ENCODE data around the gene SNAP29. TPM values are rescaled to one million over a fixed set of nuclear protein-coding genes. Genes with fewer than 3 reads are reported as not detected.

The SNAP29 gene
- total RNA-seq, 1 experiment from 2014 or later: 24.5 TPM

DNA sequence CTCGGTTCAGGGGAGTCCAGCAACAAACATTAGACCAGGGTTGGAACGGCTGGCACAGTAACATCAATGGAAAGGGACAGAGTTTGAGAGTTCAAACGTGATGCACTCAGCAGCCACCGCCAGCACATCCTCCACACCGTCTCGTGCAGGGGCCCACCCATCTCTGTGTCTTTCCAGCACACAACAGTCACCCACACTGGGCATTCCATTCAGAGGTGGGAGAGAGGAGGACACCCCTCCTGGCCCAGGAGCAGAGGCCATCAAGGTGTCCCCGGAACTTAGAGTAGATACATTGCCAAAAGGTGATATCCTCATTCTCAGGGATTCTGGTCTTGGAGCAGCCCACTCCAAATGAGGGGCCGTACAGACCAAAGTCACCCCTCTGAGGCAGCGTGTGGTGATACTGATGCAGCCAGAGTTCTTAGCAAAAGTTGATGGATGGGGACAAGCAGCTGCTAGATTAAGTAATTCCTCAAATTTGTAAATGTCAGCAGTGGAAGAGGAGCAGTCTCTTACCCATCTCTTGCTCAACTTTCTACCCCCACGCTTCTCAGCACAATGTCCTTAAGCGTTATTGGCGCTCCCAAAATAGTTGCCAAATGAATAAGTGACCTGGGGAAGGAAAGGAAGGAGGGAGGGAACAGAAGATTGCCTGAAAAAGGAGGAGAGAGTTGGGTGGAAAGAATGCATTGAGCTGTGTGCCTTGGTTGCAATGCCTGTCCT lies 5.5 kb downstream of the SNAP29 start:
- ATAC-seq (no peak), DNase-seq (ENCODE audit: low read depth, low spot score) (no peak)
- no peaks in the 10 kb centered on the region for H3K27me3 ChIP-seq (ENCODE audit: control insufficient read depth, insufficient read depth, low read length)
- H3K9me3 ChIP-seq (ENCODE audit: control insufficient read depth, insufficient read depth, low read depth, low read length): no peaks in the 10 kb centered on the region
- ChIA-PET POLR2A (no interaction called here), CTCF (no interaction called here)
- no peak overlapping the region for H3K4me3 ChIP-seq (ENCODE audit: low read depth in 2 of 2, low read length in 2 of 2)
- BruUV-seq (replicated peaks): no TSS peak
- TF ChIP-seq POLR2AphosphoS5 (IDR thresholded peaks at IDR 0.05; ENCODE audit: low read depth, low read length) (no peak), SIN3A (IDR thresholded peaks at IDR 0.05; ENCODE audit: borderline replicate concordance, insufficient read depth, low read depth, low read length) (no peak), TCF7L2 (IDR thresholded peaks at IDR 0.05; ENCODE audit: low read depth, low read length) (no peak)
- TF ChIP-seq, protein P1, sequence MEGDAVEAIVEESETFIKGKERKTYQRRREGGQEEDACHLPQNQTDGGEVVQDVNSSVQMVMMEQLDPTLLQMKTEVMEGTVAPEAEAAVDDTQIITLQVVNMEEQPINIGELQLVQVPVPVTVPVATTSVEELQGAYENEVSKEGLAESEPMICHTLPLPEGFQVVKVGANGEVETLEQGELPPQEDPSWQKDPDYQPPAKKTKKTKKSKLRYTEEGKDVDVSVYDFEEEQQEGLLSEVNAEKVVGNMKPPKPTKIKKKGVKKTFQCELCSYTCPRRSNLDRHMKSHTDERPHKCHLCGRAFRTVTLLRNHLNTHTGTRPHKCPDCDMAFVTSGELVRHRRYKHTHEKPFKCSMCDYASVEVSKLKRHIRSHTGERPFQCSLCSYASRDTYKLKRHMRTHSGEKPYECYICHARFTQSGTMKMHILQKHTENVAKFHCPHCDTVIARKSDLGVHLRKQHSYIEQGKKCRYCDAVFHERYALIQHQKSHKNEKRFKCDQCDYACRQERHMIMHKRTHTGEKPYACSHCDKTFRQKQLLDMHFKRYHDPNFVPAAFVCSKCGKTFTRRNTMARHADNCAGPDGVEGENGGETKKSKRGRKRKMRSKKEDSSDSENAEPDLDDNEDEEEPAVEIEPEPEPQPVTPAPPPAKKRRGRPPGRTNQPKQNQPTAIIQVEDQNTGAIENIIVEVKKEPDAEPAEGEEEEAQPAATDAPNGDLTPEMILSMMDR (IDR thresholded peaks at IDR 0.05): no peak
- TF ChIP-seq, protein P2, sequence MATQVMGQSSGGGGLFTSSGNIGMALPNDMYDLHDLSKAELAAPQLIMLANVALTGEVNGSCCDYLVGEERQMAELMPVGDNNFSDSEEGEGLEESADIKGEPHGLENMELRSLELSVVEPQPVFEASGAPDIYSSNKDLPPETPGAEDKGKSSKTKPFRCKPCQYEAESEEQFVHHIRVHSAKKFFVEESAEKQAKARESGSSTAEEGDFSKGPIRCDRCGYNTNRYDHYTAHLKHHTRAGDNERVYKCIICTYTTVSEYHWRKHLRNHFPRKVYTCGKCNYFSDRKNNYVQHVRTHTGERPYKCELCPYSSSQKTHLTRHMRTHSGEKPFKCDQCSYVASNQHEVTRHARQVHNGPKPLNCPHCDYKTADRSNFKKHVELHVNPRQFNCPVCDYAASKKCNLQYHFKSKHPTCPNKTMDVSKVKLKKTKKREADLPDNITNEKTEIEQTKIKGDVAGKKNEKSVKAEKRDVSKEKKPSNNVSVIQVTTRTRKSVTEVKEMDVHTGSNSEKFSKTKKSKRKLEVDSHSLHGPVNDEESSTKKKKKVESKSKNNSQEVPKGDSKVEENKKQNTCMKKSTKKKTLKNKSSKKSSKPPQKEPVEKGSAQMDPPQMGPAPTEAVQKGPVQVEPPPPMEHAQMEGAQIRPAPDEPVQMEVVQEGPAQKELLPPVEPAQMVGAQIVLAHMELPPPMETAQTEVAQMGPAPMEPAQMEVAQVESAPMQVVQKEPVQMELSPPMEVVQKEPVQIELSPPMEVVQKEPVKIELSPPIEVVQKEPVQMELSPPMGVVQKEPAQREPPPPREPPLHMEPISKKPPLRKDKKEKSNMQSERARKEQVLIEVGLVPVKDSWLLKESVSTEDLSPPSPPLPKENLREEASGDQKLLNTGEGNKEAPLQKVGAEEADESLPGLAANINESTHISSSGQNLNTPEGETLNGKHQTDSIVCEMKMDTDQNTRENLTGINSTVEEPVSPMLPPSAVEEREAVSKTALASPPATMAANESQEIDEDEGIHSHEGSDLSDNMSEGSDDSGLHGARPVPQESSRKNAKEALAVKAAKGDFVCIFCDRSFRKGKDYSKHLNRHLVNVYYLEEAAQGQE (IDR thresholded peaks at IDR 0.05; ENCODE audit: insufficient read depth in 1 of 2, low read depth in 2 of 2, low read length in 1 of 2): no peak
- peaks cover 2% of the 10 kb centered on the region for H3K36me3 ChIP-seq (ENCODE audit: control insufficient read depth, insufficient read depth, low read length)
- no peak overlapping the region for H3K27ac ChIP-seq (ENCODE audit: low read length)
- no peaks in the 10 kb centered on the region for H3K4me1 ChIP-seq (ENCODE audit: control insufficient read depth, insufficient read depth, low read length)
- intact Hi-C loops (cut with micrococcal nuclease; ENCODE audit: unreplicated experiment): no loop called here
- in situ Hi-C loops (cut with HindIII; ENCODE audit: low pct_unique_long_range_greater_than_20kb, low sequenced_read_pairs): no loop called here

DNA sequence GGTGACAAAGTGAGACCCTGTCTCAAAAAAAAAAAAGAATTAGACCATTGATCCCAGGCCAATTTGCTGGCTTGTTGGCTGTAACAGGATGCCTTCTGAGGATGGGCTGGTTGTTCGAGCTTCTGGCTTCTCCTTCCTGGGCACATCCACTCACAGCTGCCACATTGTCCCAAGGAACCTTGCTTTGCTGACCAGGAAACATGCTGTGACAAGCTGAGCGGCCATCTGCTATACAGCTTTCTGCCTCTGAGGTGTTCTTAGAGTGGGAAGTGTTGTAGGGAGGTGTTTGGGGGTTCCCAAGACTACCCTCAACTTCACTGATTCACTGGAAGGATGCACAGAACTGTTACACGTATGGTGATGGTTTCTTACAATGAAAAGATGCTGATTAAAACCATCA lies 6.5 kb downstream of the SNAP29 start:
- intact Hi-C loops (cut with micrococcal nuclease; ENCODE audit: unreplicated experiment) (no loop called here), in situ Hi-C loops (cut with HindIII; ENCODE audit: low pct_unique_long_range_greater_than_20kb, low sequenced_read_pairs) (no loop called here)
- no peaks in the 10 kb centered on the region; the same call in 1 of the 2 replicates for H3K36me3 ChIP-seq (ENCODE audit: control insufficient read depth, insufficient read depth, low read length)
- ChIA-PET CTCF (interaction anchor here (0.5 to 0.6 kb wide), 2 partner anchors 9 to 81 kb away, joined by 3 to 4 read pairs; no protein-coding TSS in a partner anchor), POLR2A (no interaction called here)
- H3K9me3 ChIP-seq (ENCODE audit: control insufficient read depth, insufficient read depth, low read depth, low read length): no peaks in the 10 kb centered on the region
- BruUV-seq (replicated peaks): no TSS peak
- DNase-seq (ENCODE audit: low read depth, low spot score): no peak
- H3K27me3 ChIP-seq (ENCODE audit: control insufficient read depth, insufficient read depth, low read length): no peaks in the 10 kb centered on the region
- ATAC-seq: no peak
- H3K4me1 ChIP-seq (ENCODE audit: control insufficient read depth, insufficient read depth, low read length): no peaks in the 10 kb centered on the region
- TF ChIP-seq TCF7L2 (IDR thresholded peaks at IDR 0.05; ENCODE audit: low read depth, low read length): no peak
- no peak for TF ChIP-seq POLR2AphosphoS5 (IDR thresholded peaks at IDR 0.05; ENCODE audit: low read depth, low read length)
- H3K27ac ChIP-seq (ENCODE audit: low read length): no peak overlapping the region
- H3K4me3 ChIP-seq (ENCODE audit: low read depth in 2 of 2, low read length in 2 of 2): no peak overlapping the region

- in situ Hi-C loops (cut with HindIII; ENCODE audit: low pct_unique_long_range_greater_than_20kb, low sequenced_read_pairs): no loop called here
- Histone ChIP-seq H3K9me3 (ENCODE audit: control insufficient read depth, insufficient read depth, low read depth, low read length) (no peaks in the 10 kb centered on the region), H3K4me3 (ENCODE audit: low read depth in 2 of 2, low read length in 2 of 2) (no peak overlapping the region), H3K27ac (ENCODE audit: low read length) (no peak overlapping the region), H3K4me1 (ENCODE audit: control insufficient read depth, insufficient read depth, low read length) (no peaks in the 10 kb centered on the region), H3K36me3 (ENCODE audit: control insufficient read depth, insufficient read depth, low read length) (no peaks in the 10 kb centered on the region; the same call in 1 of the 2 replicates), H3K27me3 (ENCODE audit: control insufficient read depth, insufficient read depth, low read length) (no peaks in the 10 kb centered on the region)
- ChIA-PET POLR2A (no interaction called here), CTCF (no interaction called here)
- intact Hi-C loops (cut with micrococcal nuclease; ENCODE audit: unreplicated experiment): no loop called here
- ATAC-seq: no peak
- no TSS peak for BruUV-seq (replicated peaks)
- DNase-seq (ENCODE audit: low read depth, low spot score): no peak
- TF ChIP-seq, protein P1 (IDR thresholded peaks at IDR 0.05): no peak
- TF ChIP-seq TCF7L2 (IDR thresholded peaks at IDR 0.05; ENCODE audit: low read depth, low read length) (no peak), POLR2AphosphoS5 (IDR thresholded peaks at IDR 0.05; ENCODE audit: low read depth, low read length) (no peak), SIN3A (IDR thresholded peaks at IDR 0.05; ENCODE audit: borderline replicate concordance, insufficient read depth, low read depth, low read length) (no peak)
- TF ChIP-seq, protein P2 (IDR thresholded peaks at IDR 0.05; ENCODE audit: insufficient read depth in 1 of 2, low read depth in 2 of 2, low read length in 1 of 2): no peak
These were observed 7.2 kb downstream of the SNAP29 start for GRCh38 chr22:20865875-20866445.

All from Panc1 (cell line).